Thymus (tissue), 11 donors: Measurements from ENCODE around the gene SYNE2. TPM values are rescaled to one million over a fixed set of nuclear protein-coding genes. Genes with fewer than 3 reads are reported as not detected.
"Not testable (repeated sequence)": the region's sequence is repeated elsewhere in the genome, so short reads cannot be mapped to it uniquely, and the experiment has no call there.

ENCODE experiments used
- DNase-seq, 9 donors: peaks; one replicate each; pipeline ENCODE4 v3.0.0-alpha.2; 2013; ENCODE audit warnings: low spot score in 9 of 9, low read depth in 6 of 9, missing footprints in 1 of 9
- H3K27ac ChIP-seq, 2 donors: one replicate each; pipeline ENCODE4 v1.5.1; 2013; ENCODE audit warnings: control low read depth in 1 of 2, low read depth in 1 of 2, low read length in 1 of 2, mild to moderate bottlenecking in 1 of 2, moderate library complexity in 1 of 2
- H3K27me3 ChIP-seq, 2 donors: one replicate each; pipeline ENCODE4 v1.5.1; 2013; ENCODE audit warnings: low read length in 1 of 2; ENCODE audit not compliant: control insufficient read depth in 2 of 2, insufficient read depth in 1 of 2
- H3K36me3 ChIP-seq, 2 donors: one replicate each; pipeline ENCODE4 v1.5.1; 2013; ENCODE audit warnings: low read length in 1 of 2, mild to moderate bottlenecking in 1 of 2, moderate library complexity in 1 of 2; ENCODE audit not compliant: control insufficient read depth in 2 of 2, insufficient read depth in 2 of 2
- H3K4me1 ChIP-seq, 2 donors: one replicate each; pipeline ENCODE4 v1.5.1; 2013; ENCODE audit warnings: low read length in 2 of 2; ENCODE audit not compliant: control insufficient read depth in 2 of 2, insufficient read depth in 2 of 2
- H3K4me3 ChIP-seq, 2 donors: one replicate each; pipeline ENCODE4 v1.5.1; 2013; ENCODE audit warnings: low read length in 2 of 2, control low read depth in 1 of 2, mild to moderate bottlenecking in 1 of 2
- H3K9me3 ChIP-seq, 2 donors: one replicate each; pipeline ENCODE4 v1.5.1; 2013; ENCODE audit warnings: low read length in 1 of 2, mild to moderate bottlenecking in 1 of 2; ENCODE audit not compliant: control insufficient read depth in 2 of 2, insufficient read depth in 1 of 2
- WGBS: extraction: QIAGEN DNeasy Blood & Tissue Kit; methylation state at CpG from one replicate; pipeline ENCODE4 v1.1.7; 2013; 5-methylcytosine and 5-hydroxymethylcytosine counted together
- polyA plus RNA-seq: library from polyadenylated mRNA; stranded (reverse); fragments of 200-250 nt; gene quantifications from one replicate; pipeline ENCODE4 v1.2.3, GENCODE V29; 2013
- total RNA-seq: library from RNA; stranded (reverse); fragments of 120-200 nt; gene quantifications from one replicate; pipeline ENCODE4 v1.2.4, GENCODE V29; 2013
- donor health status: healthy.

Gene SYNE2
- total and polyA plus RNA-seq, 2 donors, result 17.0 to 52.3 TPM

DNA sequence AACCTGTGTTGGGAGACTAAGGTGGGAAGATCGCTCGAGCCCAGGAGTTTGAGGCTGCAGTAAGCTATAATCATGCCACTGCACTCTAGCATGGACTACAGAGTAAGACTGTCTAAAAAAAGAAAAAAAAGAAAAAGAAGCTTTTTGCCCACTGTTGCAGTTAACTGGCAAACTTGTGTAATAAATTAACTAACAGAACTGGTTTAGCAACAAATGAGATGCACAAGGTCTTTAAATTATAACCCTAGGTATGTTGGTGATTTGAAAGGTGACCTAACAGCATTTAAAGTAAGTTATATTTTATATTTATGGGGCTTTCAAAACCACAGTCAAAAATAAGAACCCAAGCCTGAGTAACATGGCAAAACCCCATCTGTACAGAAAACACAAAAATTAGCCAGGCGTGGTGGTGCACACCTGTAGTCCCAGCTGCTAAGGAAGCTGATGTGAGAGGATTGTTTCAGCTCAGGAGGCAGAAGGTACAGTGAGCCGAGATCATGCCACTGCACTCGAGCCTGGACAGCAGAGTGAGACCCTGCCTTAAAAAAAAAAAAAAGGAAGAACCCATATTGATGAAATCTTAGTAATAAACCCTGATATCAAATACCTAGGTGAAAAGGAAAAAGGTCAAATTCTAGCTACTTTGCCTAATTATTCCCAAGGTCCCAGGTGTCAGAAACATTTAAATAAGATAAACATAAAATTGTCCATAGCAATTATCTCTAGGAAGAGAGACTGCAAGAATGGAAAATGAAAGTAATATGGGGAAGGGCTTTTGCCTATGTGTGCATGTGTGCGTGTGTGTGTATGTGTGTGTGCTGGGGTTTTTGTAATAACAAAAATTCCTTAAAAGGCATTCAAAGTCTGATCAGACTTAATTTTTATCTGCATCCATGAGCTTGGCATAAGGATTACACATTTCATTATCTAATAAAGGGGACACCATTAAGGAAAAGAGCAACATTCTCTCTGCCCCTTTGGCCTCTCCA, 15.4 kb downstream of the SYNE2 start:
- DNase-seq, result peak in 1 of 9 donors; percentile 31
- H3K27me3 ChIP-seq, result no peaks in the 10 kb centered on the region
- H3K27ac ChIP-seq, result no peak overlapping the region
- H3K9me3 ChIP-seq, result no peaks in the 10 kb centered on the region
- no peaks in the 10 kb centered on the region for H3K36me3 ChIP-seq
- no peak overlapping the region for H3K4me3 ChIP-seq
- peaks cover 0 to 7% of the 10 kb centered on the region in 2 donors for H3K4me1 ChIP-seq
- WGBS, result 95% methylated on average over 6 of the region's 6 CpGs

DNA sequence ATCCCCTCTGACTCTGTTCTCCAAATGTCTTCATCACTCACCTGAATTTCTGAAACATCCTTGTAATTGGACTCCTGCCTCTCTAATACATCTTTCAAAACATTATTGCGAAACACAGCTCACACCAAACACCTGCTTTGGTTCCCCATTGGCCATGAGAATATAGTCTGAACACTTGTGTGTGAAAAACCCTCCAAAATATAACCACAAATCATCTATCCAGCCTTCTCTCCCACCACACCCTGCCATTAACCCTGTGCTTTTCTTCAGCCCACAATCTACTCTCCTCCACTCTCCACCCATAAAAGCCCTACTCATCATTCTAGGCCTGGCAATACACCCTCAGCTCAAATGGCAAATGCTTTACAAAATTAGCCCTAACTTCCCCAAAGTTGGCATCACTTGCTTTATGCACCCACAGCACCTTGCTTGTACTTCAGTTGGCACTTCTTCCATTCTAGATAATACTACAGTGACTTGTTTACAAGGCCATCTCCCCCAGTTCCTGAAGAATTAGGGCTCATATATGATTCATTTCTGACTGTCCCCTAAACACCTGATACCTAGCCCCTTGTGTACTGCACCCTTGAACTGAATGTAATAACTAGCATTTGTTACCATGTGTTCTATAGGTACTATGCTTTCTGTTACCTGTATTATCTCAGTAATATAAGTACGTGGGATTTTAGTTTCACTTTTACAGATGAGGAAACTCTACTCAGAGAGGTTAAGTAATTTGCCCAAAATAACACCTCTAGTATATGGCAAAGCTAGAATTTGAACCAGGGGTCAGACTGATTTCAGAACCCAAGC, 17.3 kb downstream of the SYNE2 start:
- H3K27me3 ChIP-seq, H3K36me3 ChIP-seq, H3K9me3 ChIP-seq, H3K4me1 ChIP-seq: not testable (repeated sequence)
- DNase-seq, result peak in 1 of 9 donors; percentile 31
- H3K27ac ChIP-seq, result peak overlapping the region; percentile 65 to 76
- WGBS, result 87% methylated on average over 1 of the region's 2 CpGs
- peak overlapping the region in 1 of 2 donors; percentile 29 for H3K4me3 ChIP-seq

DNA sequence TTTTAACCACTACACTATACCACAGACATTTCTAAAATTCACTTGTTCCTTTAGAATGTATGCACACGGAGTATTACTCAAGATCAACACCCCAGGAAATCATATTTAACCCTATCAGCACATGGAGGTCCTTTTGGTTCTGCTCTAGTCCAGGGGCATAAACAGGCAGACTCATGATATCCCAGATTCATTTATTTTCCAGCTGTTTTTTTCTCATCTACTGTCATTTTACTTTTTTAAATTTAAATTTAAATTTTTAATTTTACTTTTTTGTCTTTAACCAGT, 17.9 kb downstream of the SYNE2 start:
- not testable (repeated sequence) for DNase-seq, H3K36me3 ChIP-seq, H3K27me3 ChIP-seq, H3K4me1 ChIP-seq, H3K27ac ChIP-seq, H3K9me3 ChIP-seq
- 23% methylated on average over 1 of the region's 1 CpG for WGBS
- H3K4me3 ChIP-seq, result peak overlapping the region in 1 of 2 donors; percentile 29

DNA sequence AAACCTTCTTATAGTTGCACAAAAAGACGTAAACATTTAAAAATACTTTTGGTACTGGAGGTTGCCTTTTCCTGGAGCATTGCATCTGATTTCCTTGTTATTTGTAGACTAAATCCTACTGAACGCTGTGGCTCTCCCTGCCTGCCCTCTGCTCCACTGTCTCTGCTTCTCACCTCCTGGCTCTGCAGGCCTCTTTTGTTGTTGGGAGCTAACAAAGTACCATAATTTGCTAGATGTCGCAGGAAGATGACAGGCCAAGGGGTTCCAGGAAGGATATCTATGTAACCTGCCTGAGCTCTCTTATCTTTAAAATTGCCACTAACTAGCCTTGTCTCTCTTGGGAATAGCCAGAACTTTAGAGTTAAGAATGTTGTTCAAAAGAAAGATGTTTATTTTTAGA, 21.4 kb downstream of the SYNE2 start:
- H3K27ac ChIP-seq, result no peak overlapping the region
- no peaks in the 10 kb centered on the region for H3K36me3 ChIP-seq
- 98% methylated on average over 3 of the region's 3 CpGs for WGBS
- no peak for DNase-seq
- no peak overlapping the region for H3K4me3 ChIP-seq
- H3K27me3 ChIP-seq, result no peaks in the 10 kb centered on the region
- H3K9me3 ChIP-seq, result no peaks in the 10 kb centered on the region
- H3K4me1 ChIP-seq, result peaks cover 0 to 4% of the 10 kb centered on the region in 2 donors

DNA sequence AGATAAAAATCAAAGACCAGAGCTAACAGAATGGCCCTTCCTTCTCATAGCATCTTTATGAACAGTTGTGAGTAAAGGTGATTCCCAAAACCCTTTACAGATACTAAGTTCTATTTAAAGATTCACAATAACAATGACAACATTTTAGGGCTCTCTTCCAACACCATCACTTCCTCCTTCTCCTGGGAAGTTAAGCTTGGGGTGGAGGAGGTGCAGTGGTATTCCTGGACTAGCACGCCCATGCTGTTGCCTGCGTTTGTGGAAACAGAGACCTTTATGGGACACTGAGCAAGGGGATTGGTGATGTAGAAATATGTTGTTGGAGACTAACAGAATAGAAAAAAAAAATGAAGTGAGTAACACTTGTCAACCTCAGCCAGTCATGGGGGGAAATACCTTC, 22.5 kb downstream of the SYNE2 start:
- Histone ChIP-seq H3K27me3 (no peaks in the 10 kb centered on the region), H3K36me3 (no peaks in the 10 kb centered on the region), H3K4me1 (no peaks in the 10 kb centered on the region), H3K4me3 (no peak overlapping the region), H3K9me3 (no peaks in the 10 kb centered on the region), H3K27ac (no peak overlapping the region)
- WGBS, result 96% methylated on average over 2 of the region's 2 CpGs
- no peak for DNase-seq

DNA sequence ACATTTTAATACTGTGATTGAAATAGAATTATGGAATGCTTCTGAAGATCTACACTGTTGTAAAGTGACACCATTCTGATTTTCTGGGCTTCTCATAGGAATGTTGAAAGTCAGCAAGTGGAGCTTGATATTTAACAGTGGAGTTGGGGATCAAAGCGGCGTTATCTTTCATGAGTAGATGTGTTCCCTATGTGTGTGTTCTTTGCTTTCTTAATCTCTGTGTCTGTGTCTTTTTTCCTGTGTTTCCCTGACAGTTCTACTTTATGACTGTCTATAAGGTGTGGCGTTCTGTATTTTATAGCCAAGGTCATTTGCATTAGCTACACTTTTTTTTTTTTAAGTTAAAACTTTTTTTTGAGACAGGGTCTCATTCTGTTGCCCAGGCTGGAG, 24.7 kb downstream of the SYNE2 start:
- Histone ChIP-seq H3K36me3 (no peaks in the 10 kb centered on the region), H3K27me3 (no peaks in the 10 kb centered on the region), H3K4me1 (no peaks in the 10 kb centered on the region), H3K27ac (no peak overlapping the region), H3K9me3 (no peaks in the 10 kb centered on the region), H3K4me3 (no peak overlapping the region)
- 95% methylated on average over 3 of the region's 3 CpGs for WGBS
- no peak for DNase-seq

DNA sequence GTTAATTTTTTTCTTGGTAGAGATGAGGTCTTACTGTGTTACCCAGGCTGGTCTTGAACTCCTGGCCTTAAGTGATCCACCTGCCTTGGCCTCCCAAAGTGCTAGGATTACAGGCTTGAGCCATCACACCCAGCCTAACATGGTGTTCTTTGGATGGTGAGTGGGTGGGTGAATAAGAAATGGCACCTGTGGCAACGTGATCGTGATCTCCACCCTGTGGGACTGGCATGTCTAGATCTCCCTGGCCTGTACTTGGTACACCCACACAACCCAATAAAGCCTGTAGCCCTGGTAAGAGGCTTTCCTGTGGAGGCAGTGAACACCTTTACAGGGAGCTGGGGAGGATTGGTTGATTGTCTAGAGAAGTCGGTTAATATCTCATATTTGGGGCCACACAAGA, 25.2 kb downstream of the SYNE2 start:
- H3K36me3 ChIP-seq, result no peaks in the 10 kb centered on the region
- 96% methylated on average over 3 of the region's 3 CpGs for WGBS
- H3K4me1 ChIP-seq, result no peaks in the 10 kb centered on the region
- DNase-seq, result no peak
- H3K27me3 ChIP-seq, result no peaks in the 10 kb centered on the region
- H3K27ac ChIP-seq, result no peak overlapping the region
- H3K9me3 ChIP-seq, result no peaks in the 10 kb centered on the region
- H3K4me3 ChIP-seq, result no peak overlapping the region

DNA sequence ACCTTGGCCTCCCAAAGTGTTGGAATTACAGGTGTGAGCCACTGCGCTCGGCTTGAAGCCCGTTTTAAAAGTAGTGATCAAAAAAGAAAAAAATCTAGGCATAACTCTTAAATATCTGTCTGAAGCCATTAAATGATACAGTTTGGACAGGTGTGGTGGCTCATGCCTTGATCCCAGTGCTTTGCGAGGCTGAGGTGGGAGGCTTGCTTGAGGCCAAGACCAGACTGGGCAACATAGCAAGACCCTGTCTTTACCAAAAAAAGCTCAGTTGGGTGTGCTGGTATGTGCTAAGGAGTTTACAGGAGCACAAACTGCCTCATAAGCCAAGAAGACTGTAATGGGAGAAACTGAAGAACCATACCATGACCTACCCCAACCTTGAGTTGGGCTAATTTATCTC, 26.0 kb downstream of the SYNE2 start:
- no peaks in the 10 kb centered on the region for H3K27me3 ChIP-seq
- no peaks in the 10 kb centered on the region for H3K36me3 ChIP-seq
- H3K27ac ChIP-seq, result no peak overlapping the region
- no peak for DNase-seq
- H3K4me3 ChIP-seq, result no peak overlapping the region
- WGBS, result 98% methylated on average over 4 of the region's 4 CpGs
- H3K9me3 ChIP-seq, result no peaks in the 10 kb centered on the region
- no peaks in the 10 kb centered on the region for H3K4me1 ChIP-seq

DNA sequence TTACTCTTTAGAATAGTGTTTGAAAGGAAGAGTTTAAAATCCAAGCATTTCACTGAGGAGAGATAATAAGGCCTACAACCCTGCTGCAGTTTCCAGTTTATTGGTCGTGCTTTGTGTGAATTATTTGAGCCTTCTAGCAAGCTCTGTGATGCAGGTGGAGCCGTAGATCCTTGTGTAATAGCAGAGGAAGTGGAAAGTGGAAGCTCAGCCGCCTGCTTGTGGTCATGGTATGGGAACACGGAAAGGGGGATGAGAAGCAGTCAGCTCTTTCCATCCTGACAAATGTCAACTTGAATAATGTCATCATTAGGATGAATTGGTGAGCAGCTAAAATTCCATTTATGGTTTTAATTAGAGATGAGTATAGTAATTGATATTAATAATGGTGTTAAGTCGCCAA, 29.1 kb downstream of the SYNE2 start:
- WGBS, result 47% methylated on average over 5 of the region's 5 CpGs
- H3K4me3 ChIP-seq, result no peak overlapping the region
- DNase-seq, result no peak
- H3K4me1 ChIP-seq, result no peaks in the 10 kb centered on the region
- H3K27ac ChIP-seq, result no peak overlapping the region
- no peaks in the 10 kb centered on the region for H3K9me3 ChIP-seq
- H3K27me3 ChIP-seq, result no peaks in the 10 kb centered on the region
- H3K36me3 ChIP-seq, result no peaks in the 10 kb centered on the region
